Stomach (tissue), 4 donors: ENCODE measurements around the gene OLIG1.

Experiments
- POLR2AphosphoS5 ChIP-seq, 3 donors: sonication (generic); formaldehyde crosslinking; IDR thresholded peaks; one replicate each; pipeline ENCODE4 v1.6.1; 2016; ENCODE audit warnings: antibody characterized with exemption in 3 of 3
- TF ChIP-seq, protein P1 (sequence below), 7 experiments: fragments of 450-650 bp in 4 of 7; fragments of 200-600 bp in 3 of 7; sonication (generic) in 3 of 7; IDR thresholded peaks; one replicate each; pipeline ENCODE4 v1.5.1; 2016 to 2019; ENCODE audit warnings: antibody characterized with exemption in 7 of 7, control low read depth in 2 of 7, mild to moderate bottlenecking in 1 of 7

DNA sequence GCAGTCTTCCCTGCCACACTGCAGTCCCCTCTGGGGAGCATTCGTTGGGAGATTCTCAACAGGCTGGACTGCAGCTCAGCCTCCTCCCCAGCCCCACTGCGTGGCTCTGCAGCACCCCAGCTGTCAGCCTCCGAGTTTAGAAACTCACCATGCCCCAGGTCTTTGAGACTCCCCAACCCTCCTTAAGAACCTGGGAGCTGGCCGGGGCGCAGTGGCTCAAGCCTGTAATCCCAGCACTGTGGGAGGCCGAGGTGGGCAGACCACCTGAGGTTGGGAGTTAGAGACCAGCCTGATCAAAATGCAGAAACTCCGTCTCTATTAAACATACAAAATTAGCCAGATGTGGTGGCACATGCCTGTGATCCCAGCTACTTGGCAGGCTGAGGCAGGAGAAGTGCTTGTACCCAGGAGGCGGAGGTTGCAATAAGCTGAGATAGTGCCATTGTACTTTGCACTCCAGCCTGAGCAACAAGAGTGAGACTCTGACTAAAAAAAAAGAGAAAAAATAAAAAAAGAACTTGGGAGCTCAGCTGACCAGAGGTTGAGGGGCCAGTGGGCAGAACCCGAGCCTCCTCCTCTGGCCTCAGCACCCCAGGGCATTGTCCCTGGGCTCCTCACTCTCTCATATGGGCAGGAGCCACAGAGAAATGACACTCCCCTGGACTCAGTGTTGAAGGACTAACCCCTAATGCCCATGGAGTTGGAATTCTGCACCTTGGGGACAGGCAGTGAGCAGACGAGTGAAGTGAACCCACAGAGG lies 38.6 kb upstream of the OLIG1 start:
- TF ChIP-seq, protein P1, sequence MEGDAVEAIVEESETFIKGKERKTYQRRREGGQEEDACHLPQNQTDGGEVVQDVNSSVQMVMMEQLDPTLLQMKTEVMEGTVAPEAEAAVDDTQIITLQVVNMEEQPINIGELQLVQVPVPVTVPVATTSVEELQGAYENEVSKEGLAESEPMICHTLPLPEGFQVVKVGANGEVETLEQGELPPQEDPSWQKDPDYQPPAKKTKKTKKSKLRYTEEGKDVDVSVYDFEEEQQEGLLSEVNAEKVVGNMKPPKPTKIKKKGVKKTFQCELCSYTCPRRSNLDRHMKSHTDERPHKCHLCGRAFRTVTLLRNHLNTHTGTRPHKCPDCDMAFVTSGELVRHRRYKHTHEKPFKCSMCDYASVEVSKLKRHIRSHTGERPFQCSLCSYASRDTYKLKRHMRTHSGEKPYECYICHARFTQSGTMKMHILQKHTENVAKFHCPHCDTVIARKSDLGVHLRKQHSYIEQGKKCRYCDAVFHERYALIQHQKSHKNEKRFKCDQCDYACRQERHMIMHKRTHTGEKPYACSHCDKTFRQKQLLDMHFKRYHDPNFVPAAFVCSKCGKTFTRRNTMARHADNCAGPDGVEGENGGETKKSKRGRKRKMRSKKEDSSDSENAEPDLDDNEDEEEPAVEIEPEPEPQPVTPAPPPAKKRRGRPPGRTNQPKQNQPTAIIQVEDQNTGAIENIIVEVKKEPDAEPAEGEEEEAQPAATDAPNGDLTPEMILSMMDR (IDR thresholded peaks at IDR 0.05) = no peak
- TF ChIP-seq POLR2AphosphoS5 (IDR thresholded peaks at IDR 0.05) = no peak
